ACC112 (cell line): ENCODE results near the gene KCNE4.

Experiments used
- H2AFZ ChIP-seq: fragments of 200-600 bp; sonication (generic); one replicate; pipeline ENCODE4 v1.6.0; 2017; ENCODE audit warnings: antibody characterized with exemption, low read length; ENCODE audit not compliant: unreplicated experiment
- H3K27ac ChIP-seq: fragments of 200-600 bp; sonication (generic); 2 replicates; pipeline ENCODE4 v1.5.1; 2014; ENCODE audit warnings: low read depth, mild to moderate bottlenecking, antibody characterized with exemption, low read length, moderate library complexity
- H3K27me3 ChIP-seq: fragments of 200-600 bp; sonication (generic); 2 replicates; pipeline ENCODE4 v1.6.1; 2014; ENCODE audit warnings: mild to moderate bottlenecking, antibody characterized with exemption, low read length, moderate library complexity, mixed read lengths; ENCODE audit not compliant: insufficient read depth
- H3K36me3 ChIP-seq: fragments of 200-600 bp; sonication (generic); 2 replicates; pipeline ENCODE4 v1.6.1; 2016; ENCODE audit warnings: mild to moderate bottlenecking, antibody characterized with exemption, low read length, moderate library complexity, mixed read lengths; ENCODE audit not compliant: insufficient read depth
- H3K4me1 ChIP-seq: fragments of 200-600 bp; sonication (generic); one replicate; pipeline ENCODE4 v1.6.1; 2016; ENCODE audit warnings: low read length, mixed read lengths; ENCODE audit not compliant: insufficient read depth, unreplicated experiment, control insufficient read depth
- H3K4me3 ChIP-seq: fragments of 200-600 bp; sonication (generic); 2 replicates; pipeline ENCODE4 v1.5.1; 2014; ENCODE audit warnings: mild to moderate bottlenecking, low read depth, low read length
- H3K79me2 ChIP-seq: fragments of 200-600 bp; sonication (generic); one replicate; pipeline ENCODE4 v1.6.0; 2016; ENCODE audit warnings: low read length; ENCODE audit not compliant: control insufficient read depth, unreplicated experiment, insufficient read depth

The KCNE4 gene

DNA sequence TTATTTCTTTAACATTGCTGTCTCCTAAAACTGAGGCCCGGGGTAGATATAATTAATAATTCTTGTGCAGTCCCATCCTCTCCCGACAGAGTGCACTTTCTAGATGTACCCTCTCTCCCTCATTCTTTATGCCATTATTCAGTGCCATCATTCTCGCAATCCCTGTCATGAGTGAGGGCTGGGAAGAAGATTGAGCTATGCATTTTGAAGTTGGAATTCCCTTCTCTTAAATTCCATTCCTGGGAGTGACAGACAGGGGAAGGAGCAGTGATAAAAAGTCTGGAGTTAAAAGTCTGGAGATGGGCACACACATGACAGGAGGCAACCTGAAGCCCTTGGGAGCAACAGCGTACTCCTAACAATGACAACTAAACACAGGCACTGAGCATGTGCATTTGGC, 2.6 kb upstream of the KCNE4 start:
- H3K27ac ChIP-seq, result no peak overlapping the region
- H3K79me2 ChIP-seq, result peaks cover 20% of the 10 kb centered on the region
- H3K27me3 ChIP-seq, result no peaks in the 10 kb centered on the region
- no peak overlapping the region for H2AFZ ChIP-seq
- H3K4me1 ChIP-seq, result peaks cover 44% of the 10 kb centered on the region
- H3K36me3 ChIP-seq, result no peaks in the 10 kb centered on the region
- no peak overlapping the region for H3K4me3 ChIP-seq

DNA sequence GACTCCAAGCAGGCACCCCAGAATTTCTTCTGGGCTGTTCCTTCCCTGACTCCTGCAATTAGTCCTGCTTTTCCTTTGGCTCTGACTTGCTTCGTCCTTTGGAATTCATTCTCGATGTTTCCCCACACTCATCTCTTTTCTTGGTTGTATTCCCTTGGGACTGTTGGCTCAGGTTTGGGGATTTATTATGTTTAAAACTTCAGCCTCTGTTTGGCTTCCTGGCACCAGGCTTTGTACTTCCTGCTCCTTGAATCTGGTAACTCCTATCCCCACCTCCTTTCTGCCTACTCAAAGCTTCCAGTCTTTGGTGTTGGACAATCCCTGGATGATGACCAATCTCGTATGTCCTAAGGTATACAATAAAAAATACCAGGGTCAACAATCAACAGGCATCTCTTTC, 1.8 kb upstream of the KCNE4 start:
- no peak overlapping the region for H3K27ac ChIP-seq
- H3K4me1 ChIP-seq, result peaks cover 46% of the 10 kb centered on the region
- no peaks in the 10 kb centered on the region for H3K27me3 ChIP-seq
- no peaks in the 10 kb centered on the region for H3K36me3 ChIP-seq
- H2AFZ ChIP-seq, result no peak overlapping the region
- H3K79me2 ChIP-seq, result peaks cover 20% of the 10 kb centered on the region
- no peak overlapping the region for H3K4me3 ChIP-seq

DNA sequence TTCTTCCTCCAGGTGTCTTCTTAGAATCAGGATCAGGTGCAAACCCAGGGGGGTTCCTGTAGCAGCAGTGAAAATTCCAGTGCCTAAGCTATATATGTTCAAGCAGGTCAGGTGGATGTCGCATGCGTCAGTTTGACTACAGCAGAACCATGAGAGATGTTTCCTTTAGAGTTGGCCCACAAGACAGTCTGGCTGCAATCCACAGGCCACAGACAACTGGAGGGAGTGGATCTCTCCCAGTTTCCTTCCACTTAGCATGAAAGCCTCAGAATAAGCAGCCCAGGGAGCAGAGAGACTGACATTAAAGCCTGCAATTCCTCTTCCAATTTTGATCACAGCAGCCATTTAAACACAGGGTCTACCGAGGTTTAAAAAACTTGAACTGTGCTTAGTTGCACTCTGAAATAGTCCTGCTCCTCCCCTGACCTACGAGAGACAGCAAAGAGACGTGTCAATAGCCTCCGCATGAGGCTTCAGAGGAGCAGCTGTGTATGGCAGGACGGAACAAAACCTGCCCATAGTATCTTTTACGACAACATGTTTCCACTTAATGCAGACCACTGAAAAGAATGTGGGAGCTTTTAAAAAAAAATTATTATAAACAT, 988 bp upstream of the KCNE4 start:
- Histone ChIP-seq H2AFZ (peak overlapping the region; percentile 89), H3K4me3 (peak overlapping the region; percentile 82)

DNA sequence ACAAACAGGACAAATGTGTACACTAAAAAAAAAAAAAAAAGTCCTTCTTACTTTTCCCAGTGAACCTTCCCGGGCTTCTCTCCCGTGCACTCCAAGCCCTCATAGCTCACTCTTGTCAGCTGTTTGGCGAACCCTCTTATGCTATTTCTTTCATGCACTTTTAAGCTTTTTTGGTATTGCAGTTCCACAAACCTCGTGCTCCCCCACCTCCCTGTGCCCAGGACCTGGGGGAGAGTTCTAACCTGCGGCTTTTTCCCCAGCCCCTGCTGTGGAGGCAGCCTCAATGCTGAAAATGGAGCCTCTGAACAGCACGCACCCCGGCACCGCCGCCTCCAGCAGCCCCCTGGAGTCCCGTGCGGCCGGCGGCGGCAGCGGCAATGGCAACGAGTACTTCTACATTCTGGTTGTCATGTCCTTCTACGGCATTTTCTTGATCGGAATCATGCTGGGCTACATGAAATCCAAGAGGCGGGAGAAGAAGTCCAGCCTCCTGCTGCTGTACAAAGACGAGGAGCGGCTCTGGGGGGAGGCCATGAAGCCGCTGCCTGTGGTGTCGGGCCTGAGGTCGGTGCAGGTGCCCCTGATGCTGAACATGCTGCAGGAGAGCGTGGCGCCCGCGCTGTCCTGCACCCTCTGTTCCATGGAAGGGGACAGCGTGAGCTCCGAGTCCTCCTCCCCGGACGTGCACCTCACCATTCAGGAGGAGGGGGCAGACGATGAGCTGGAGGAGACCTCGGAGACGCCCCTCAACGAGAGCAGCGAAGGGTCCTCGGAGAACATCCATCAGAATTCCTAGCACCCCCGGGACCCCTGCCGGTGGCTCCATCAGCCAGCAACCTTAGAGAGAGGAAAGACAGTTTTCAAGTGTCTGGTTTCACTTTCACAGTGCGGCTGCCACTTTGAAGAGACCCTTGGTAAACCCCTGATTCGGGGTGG, 826 bp downstream of the KCNE4 start:
- H3K36me3 ChIP-seq, result no peaks in the 10 kb centered on the region
- peak overlapping the region; percentile 84 for H3K27ac ChIP-seq
- peak overlapping the region; percentile 26 for H2AFZ ChIP-seq
- H3K4me3 ChIP-seq, result peak overlapping the region; percentile 82
- peaks cover 20% of the 10 kb centered on the region for H3K79me2 ChIP-seq
- peaks cover 50% of the 10 kb centered on the region for H3K4me1 ChIP-seq
- H3K27me3 ChIP-seq, result no peaks in the 10 kb centered on the region

More for the DNA sequence above, 988 bp upstream of the KCNE4 start:
- Histone ChIP-seq H3K27me3 (no peaks in the 10 kb centered on the region), H3K79me2 (peaks cover 20% of the 10 kb centered on the region), H3K4me1 (peaks cover 51% of the 10 kb centered on the region), H3K27ac (no peak overlapping the region), H3K36me3 (no peaks in the 10 kb centered on the region)

DNA sequence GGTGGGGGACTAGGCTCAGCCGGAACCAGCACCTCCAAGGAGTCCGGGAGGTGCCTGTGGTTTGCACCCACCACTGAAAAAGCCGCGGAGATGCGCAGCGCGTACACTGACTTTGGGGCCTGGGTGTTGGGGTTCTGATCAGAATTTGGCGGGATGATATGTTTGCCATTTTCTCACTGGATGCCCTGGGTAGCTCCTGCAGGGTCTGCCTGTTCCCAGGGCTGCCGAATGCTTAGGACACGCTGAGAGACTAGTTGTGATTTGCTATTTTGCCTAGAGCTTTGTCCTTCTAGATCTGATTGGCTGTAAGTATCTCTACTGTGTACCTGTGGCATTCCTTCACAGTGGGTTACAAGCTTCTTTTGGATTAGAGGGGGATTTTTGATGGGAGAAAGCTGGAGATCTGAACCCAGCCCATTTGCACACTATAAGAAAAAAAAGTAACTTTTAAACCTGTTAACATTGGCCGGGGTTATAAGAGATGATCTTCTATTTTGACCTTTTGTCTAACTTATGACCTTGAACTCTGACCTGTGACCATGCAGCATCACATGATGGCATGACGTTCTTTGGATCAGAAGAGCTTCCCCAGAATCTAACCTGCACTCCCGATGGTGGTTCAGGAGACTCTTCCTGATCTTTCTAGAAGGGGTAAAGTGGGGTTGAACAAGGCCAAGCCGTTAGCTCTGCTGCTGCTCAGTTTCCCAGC, 1.6 kb downstream of the KCNE4 start:
- Histone ChIP-seq H3K36me3 (no peaks in the 10 kb centered on the region), H3K27me3 (no peaks in the 10 kb centered on the region), H3K27ac (peak overlapping the region; percentile 84), H3K4me1 (peaks cover 42% of the 10 kb centered on the region), H2AFZ (peak overlapping the region; percentile 54), H3K79me2 (peaks cover 20% of the 10 kb centered on the region), H3K4me3 (peak overlapping the region; percentile 82)

DNA sequence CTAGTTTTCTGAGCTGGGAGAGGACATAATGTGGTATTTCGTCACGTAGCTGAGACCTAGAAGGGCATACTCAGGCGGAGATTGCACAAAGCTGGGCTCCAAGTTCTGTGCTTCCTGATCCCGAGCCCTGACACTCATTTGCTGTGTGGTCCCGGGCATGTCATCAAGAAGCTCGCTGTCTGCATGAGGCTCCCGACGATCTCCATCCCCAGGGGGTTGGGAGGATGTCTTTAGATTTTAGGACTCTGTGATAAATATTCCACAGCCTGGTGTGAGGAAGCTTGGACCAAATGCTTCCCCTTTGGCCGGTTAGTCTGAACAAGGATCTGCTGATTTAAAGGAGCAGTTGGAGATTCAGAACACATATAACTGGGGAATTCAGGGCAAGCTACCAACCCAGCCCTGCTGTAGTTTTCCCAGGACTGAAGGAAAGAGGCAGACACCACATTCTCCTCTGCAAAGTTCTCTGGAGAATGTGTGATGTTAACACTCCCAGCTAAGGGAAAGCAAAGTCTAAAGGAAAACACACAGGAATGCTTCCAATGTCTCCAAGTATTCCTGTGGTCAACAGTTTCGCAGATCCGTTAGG, 2.3 kb downstream of the KCNE4 start:
- peak overlapping the region; percentile 82 for H3K4me3 ChIP-seq
- H3K4me1 ChIP-seq, result peaks cover 42% of the 10 kb centered on the region
- no peaks in the 10 kb centered on the region for H3K36me3 ChIP-seq
- peaks cover 20% of the 10 kb centered on the region for H3K79me2 ChIP-seq
- H2AFZ ChIP-seq, result peak overlapping the region; percentile 54
- H3K27ac ChIP-seq, result peak overlapping the region; percentile 84
- no peaks in the 10 kb centered on the region for H3K27me3 ChIP-seq

DNA sequence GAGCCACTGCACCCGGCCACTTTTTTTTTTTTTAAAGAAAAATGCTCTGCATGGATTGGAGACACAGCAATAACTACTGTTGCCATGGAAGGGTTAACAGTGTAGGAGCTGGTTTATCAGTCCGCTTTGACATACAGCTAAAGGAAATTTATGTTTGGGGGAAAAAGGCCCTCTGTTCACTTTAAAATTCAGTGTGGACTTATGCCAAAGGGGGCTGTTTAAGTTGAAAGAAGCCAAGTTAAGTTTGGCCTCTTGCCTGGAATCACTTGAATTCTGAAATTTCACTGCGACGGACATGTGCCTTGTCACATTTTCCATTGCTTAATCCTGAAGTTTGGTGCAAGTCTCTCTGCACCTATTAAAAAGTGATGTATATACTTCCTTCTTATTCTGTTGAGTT, 3.1 kb downstream of the KCNE4 start:
- Histone ChIP-seq H3K27ac (peak overlapping the region; percentile 23), H3K4me3 (peak overlapping the region; percentile 45), H2AFZ (no peak overlapping the region), H3K36me3 (no peaks in the 10 kb centered on the region), H3K79me2 (peaks cover 20% of the 10 kb centered on the region), H3K4me1 (peaks cover 43% of the 10 kb centered on the region), H3K27me3 (no peaks in the 10 kb centered on the region)

DNA sequence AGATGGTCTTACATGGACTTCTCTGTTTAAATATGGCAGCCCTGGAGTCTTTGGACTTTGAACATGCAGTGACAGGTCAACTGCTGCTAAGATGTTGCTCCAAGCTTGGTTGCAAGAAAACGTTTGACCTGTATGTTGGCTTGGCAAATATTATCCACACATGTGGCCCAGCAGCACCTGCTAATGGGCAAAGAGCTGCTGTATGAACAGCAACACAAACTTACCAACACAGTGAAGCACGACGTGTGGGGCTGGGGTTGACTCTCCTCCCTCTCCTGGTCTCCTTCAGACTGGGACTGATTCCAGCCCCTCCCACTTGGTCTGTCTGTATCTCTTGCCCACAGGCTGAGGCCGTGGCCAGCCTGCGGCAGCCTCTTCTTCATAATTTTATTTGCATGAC, 3.8 kb downstream of the KCNE4 start:
- Histone ChIP-seq H3K36me3 (no peaks in the 10 kb centered on the region), H3K4me3 (peak overlapping the region; percentile 45; the same call in 1 of the 2 replicates), H3K79me2 (peaks cover 20% of the 10 kb centered on the region), H3K27me3 (no peaks in the 10 kb centered on the region), H2AFZ (no peak overlapping the region), H3K4me1 (peaks cover 36% of the 10 kb centered on the region), H3K27ac (peak overlapping the region; percentile 14; the same call in 1 of the 2 replicates)

DNA sequence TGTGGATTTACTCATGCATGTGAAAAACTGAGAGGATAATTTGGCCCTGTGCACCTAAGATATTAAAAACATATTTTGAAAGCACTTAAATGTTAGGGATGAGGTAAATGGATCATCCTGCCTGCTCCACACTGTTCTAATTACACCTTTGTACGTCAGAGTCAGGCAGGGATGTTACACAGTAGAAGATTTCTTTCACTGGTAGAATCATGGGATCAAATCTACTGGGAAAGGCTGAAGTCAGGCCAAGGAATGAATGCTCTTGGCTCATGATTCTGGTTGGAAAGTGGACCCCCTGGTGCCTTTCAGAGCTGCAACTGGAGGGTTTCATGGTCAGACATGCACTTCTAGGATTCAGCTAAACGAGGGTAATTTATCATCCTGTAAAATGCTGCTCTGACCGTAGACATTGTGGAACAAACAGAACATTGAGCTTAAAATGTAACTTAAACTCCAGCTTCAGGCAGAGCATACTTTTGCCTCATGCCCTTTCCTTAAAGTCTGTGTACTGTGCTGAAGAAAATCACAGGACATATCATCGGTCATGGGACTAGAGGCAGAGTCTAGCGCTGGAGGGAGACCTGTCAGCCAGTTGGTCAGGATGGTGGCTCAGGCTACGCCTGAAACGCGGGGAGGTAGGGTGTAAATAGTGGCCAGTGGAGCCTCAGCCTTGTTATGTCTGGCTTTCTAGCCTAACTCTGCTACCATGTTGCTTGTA, 4.9 kb downstream of the KCNE4 start:
- Histone ChIP-seq H2AFZ (no peak overlapping the region), H3K79me2 (peaks cover 17% of the 10 kb centered on the region), H3K36me3 (no peaks in the 10 kb centered on the region), H3K4me1 (peaks cover 36% of the 10 kb centered on the region), H3K27me3 (no peaks in the 10 kb centered on the region), H3K27ac (peak overlapping the region; percentile 19), H3K4me3 (0 out of 2 replicates have a peak overlapping the region, but pooled peaks have one; percentile 45)

DNA sequence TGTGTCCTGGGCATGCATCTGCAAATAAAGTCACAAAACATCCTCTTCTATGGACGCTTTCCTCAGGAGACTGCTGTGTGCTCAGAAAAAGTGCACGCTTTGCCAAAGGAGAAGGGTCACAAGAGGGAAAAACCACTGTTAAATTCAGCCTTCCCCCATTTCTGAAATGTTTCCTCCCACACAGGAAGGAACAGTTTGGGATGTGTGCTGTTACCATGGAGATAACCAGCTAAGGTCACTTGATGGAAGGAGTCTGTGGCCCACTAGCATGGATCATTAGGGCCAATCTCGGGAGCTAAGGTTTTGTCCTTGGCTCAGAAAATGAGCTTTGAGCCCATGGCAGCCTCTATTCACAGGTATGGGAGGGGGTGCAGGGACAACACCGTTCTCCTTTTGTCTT, 5.6 kb downstream of the KCNE4 start:
- Histone ChIP-seq H3K36me3 (no peaks in the 10 kb centered on the region), H3K4me3 (no peak overlapping the region), H2AFZ (no peak overlapping the region), H3K4me1 (peaks cover 43% of the 10 kb centered on the region), H3K27ac (peak overlapping the region; percentile 19; the same call in 1 of the 2 replicates), H3K27me3 (no peaks in the 10 kb centered on the region), H3K79me2 (peaks cover 12% of the 10 kb centered on the region)
